ENCODE data around the gene RNF43. TPM values are rescaled to one million over a fixed set of nuclear protein-coding genes. Genes with fewer than 3 reads are reported as not detected.

RNF43 gene
- total RNA-seq, result 10 to 100 TPM in 2 of 6 experiments, 1 to 10 TPM in 4; 1.7 to 11.5 (median 6.0) TPM
- long read RNA-seq, partial matches to known transcripts, result 0 of 2 reads
- long read RNA-seq, other reads (novel, unspliced or antisense), result 2 of 2 reads

GRCh38 chr17:58417300-58418092 lies at the start of gene RNF43:
Gene RNF43, minus strand, starts transcription at chr17:58417534. Its CDS starts 1,957 bp downstream, at chr17:58415577.
- Histone ChIP-seq H3K27me3 (no peaks in the 10 kb centered on the region), H3K4me1 (peaks cover 0 to 22% (median 3%) of the 10 kb centered on the region in 4 donors), H3K4me3 (peak within 1 kb of the TSS; percentile 30 to 59 (median 43)), H3K27ac (peak within 1 kb of the TSS; percentile 53 to 86 (median 74)), H3K9me3 (no peaks in the 10 kb centered on the region), H3K36me3 (no peaks in the 10 kb centered on the region)
- WGBS (ENCODE audit: insufficient coverage, low coverage, low lambda C conversion rate, missing lambda C conversion rate), result 2% methylated on average over 8 of the region's 8 CpGs
- intact Hi-C loops (cut with DNase I), result no loop called here
- ATAC-seq (peak; percentile 98 to 99 (median 98)), DNase-seq (peak; percentile 93 to 98 (median 96))
- TF ChIP-seq POLR2A (IDR thresholded peaks at IDR 0.05) (peak; percentile 90), CTCF (IDR thresholded peaks at IDR 0.05) (peak; percentile 67 to 88 (median 68))

GRCh38 chr17:58455491-58455890 lies 38.2 kb upstream of the RNF43 start:
- H3K27ac ChIP-seq, result no peak overlapping the region
- no peaks in the 10 kb centered on the region for H3K36me3 ChIP-seq
- DNase-seq (no peak), ATAC-seq (no peak)
- TF ChIP-seq POLR2A (IDR thresholded peaks at IDR 0.05) (no peak), CTCF (IDR thresholded peaks at IDR 0.05) (no peak)
- intact Hi-C loops (cut with DNase I), result no loop called here
- no peaks in the 10 kb centered on the region for H3K9me3 ChIP-seq
- H3K4me1 ChIP-seq, result no peaks in the 10 kb centered on the region
- no peak overlapping the region for H3K4me3 ChIP-seq
- no peaks in the 10 kb centered on the region for H3K27me3 ChIP-seq

GRCh38 chr17:58452738-58453137 lies 35.4 kb upstream of the RNF43 start:
- Histone ChIP-seq H3K36me3 (no peaks in the 10 kb centered on the region), H3K9me3 (no peaks in the 10 kb centered on the region), H3K27me3 (no peaks in the 10 kb centered on the region), H3K27ac (no peak overlapping the region), H3K4me3 (no peak overlapping the region), H3K4me1 (no peaks in the 10 kb centered on the region)
- DNase-seq (no peak), ATAC-seq (no peak)
- intact Hi-C loops (cut with DNase I), result no loop called here
- WGBS (ENCODE audit: insufficient coverage, low coverage, low lambda C conversion rate, missing lambda C conversion rate), result 100% methylated on average over 1 of the region's 1 CpG
- TF ChIP-seq CTCF (IDR thresholded peaks at IDR 0.05), result no peak
- no peak for TF ChIP-seq POLR2A (IDR thresholded peaks at IDR 0.05)

GRCh38 chr17:58447039-58447975 lies 30.0 kb upstream of the RNF43 start:
- peak; percentile 96 to 99 (median 98) for ATAC-seq
- no peaks in the 10 kb centered on the region for H3K4me1 ChIP-seq
- no peaks in the 10 kb centered on the region for H3K9me3 ChIP-seq
- no peaks in the 10 kb centered on the region for H3K27me3 ChIP-seq
- 10% methylated on average over 2 of the region's 9 CpGs for WGBS (ENCODE audit: insufficient coverage, low coverage, low lambda C conversion rate, missing lambda C conversion rate)
- H3K27ac ChIP-seq, result no peak overlapping the region
- TF ChIP-seq CTCF (IDR thresholded peaks at IDR 0.05), result peak; percentile 81 to 90 (median 82)
- TF ChIP-seq POLR2A (IDR thresholded peaks at IDR 0.05), result no peak
- intact Hi-C loops (cut with DNase I), result loop anchor here (5.0 kb wide), 2 partner anchors 130 to 145 kb away; no protein-coding TSS in a partner anchor
- DNase-seq, result peak; percentile 65 to 78 (median 76)
- H3K36me3 ChIP-seq, result no peaks in the 10 kb centered on the region
- H3K4me3 ChIP-seq, result no peak overlapping the region

Data from right lobe of liver (tissue), 6 donors.